WTC11 (cell line): ENCODE results near the gene VPS4A. TPM values are rescaled to one million over a fixed set of nuclear protein-coding genes. Genes with fewer than 3 reads are reported as not detected.

Experiments used
- ATAC-seq: fragments of 200-7000 bp; cut with Tn5 transposase; 2 replicates; pipeline ENCODE4 v1.10.0; 2021; ENCODE audit warnings: mild to moderate bottlenecking, moderate library complexity
- CTCF ChIA-PET: fragments of 300-600 bp; sonication (Branson Sonifier 250); formaldehyde crosslinking; loops from one replicate; lab custom pipeline; 2021; ENCODE audit warnings: antibody characterized with exemption; lab: Charles Lee
- POLR2A ChIA-PET: fragments of 350-600 bp; sonication (Branson Sonifier 250); formaldehyde crosslinking; loops from one replicate; lab custom pipeline; 2021; ENCODE audit warnings: antibody characterized with exemption; lab: Charles Lee
- DNase-seq: peaks from one replicate; pipeline ENCODE4 v3.0.0; 2021; ENCODE audit warnings: low spot score
- H3K27ac Mint-ChIP-seq: 2 replicates; pipeline ENCODE4 v1.8.0; 2021; ENCODE audit warnings: mixed read lengths
- H3K27me3 Mint-ChIP-seq: 2 replicates; pipeline ENCODE4 v1.8.0; 2021; ENCODE audit warnings: low read depth, mild to moderate bottlenecking, moderate library complexity, mixed read lengths
- H3K36me3 Mint-ChIP-seq: 2 replicates; pipeline ENCODE4 v1.8.0; 2021; ENCODE audit warnings: mixed read lengths
- H3K4me1 Mint-ChIP-seq: 2 replicates; pipeline ENCODE4 v1.8.0; 2022; ENCODE audit warnings: mixed read lengths
- H3K4me3 Mint-ChIP-seq: 2 replicates; pipeline ENCODE4 v1.8.0; 2021; ENCODE audit warnings: mild to moderate bottlenecking, moderate library complexity, mixed read lengths
- H3K9me3 Mint-ChIP-seq: 2 replicates; pipeline ENCODE4 v1.8.0; 2021; ENCODE audit warnings: mixed read lengths
- CREM ChIP-seq: sonication (generic); formaldehyde crosslinking; IDR thresholded peaks from 2 replicates; pipeline ENCODE4 v1.8.1; 2022; ENCODE audit warnings: mild to moderate bottlenecking, missing genetic modification reagents, moderate library complexity
- FOXK1 ChIP-seq: sonication (generic); formaldehyde crosslinking; IDR thresholded peaks from 2 replicates; pipeline ENCODE4 v1.8.0; 2022; ENCODE audit warnings: mild to moderate bottlenecking, moderate library complexity, missing genetic modification reagents
- GABPB1 ChIP-seq: sonication (generic); formaldehyde crosslinking; IDR thresholded peaks from 2 replicates; pipeline ENCODE4 v1.8.1; 2023; ENCODE audit warnings: mild to moderate bottlenecking, missing genetic modification reagents
- MYBL2 ChIP-seq: sonication (generic); formaldehyde crosslinking; IDR thresholded peaks from 2 replicates; pipeline ENCODE4 v1.8.1; 2023; ENCODE audit warnings: mild to moderate bottlenecking, moderate library complexity, missing genetic modification reagents
- NFATC4 ChIP-seq: fragments of 250-450 bp; sonication (Bioruptor Pico); IDR thresholded peaks from 2 replicates; pipeline ENCODE4 v1.9.0; 2021; ENCODE audit warnings: mild to moderate bottlenecking
- PREB ChIP-seq: sonication (generic); formaldehyde crosslinking; IDR thresholded peaks from 2 replicates; pipeline ENCODE4 v1.8.1; 2022; ENCODE audit warnings: mild to moderate bottlenecking, missing genetic modification reagents, moderate library complexity, borderline replicate concordance
- SP1 ChIP-seq: sonication (generic); formaldehyde crosslinking; conservative IDR thresholded peaks from 2 replicates; pipeline ENCODE4 v1.8.1; 2022; ENCODE audit warnings: missing genetic modification reagents
- TCF7 ChIP-seq: sonication (generic); formaldehyde crosslinking; IDR thresholded peaks from 2 replicates; pipeline ENCODE4 v1.8.0; 2022; ENCODE audit warnings: mild to moderate bottlenecking, low read depth, missing genetic modification reagents, moderate library complexity
- TEAD1 ChIP-seq: sonication (generic); formaldehyde crosslinking; IDR thresholded peaks from 2 replicates; pipeline ENCODE4 v1.8.0; 2022; ENCODE audit warnings: mild to moderate bottlenecking, missing genetic modification reagents
- TP53 ChIP-seq: sonication (generic); formaldehyde crosslinking; IDR thresholded peaks from 2 replicates; pipeline ENCODE4 v1.8.1; 2023; ENCODE audit warnings: mild to moderate bottlenecking, missing genetic modification reagents
- ZBTB21 ChIP-seq: sonication (generic); formaldehyde crosslinking; IDR thresholded peaks from 2 replicates; pipeline ENCODE4 v1.8.1; 2023; ENCODE audit warnings: mild to moderate bottlenecking, missing genetic modification reagents, borderline replicate concordance
- ZBTB43 ChIP-seq: sonication (generic); formaldehyde crosslinking; IDR thresholded peaks from 2 replicates; pipeline ENCODE4 v1.8.1; 2023; ENCODE audit warnings: mild to moderate bottlenecking, missing genetic modification reagents
- ZNF219 ChIP-seq: sonication (generic); formaldehyde crosslinking; IDR thresholded peaks from 2 replicates; pipeline ENCODE4 v1.8.0; 2023; ENCODE audit warnings: missing genetic modification reagents, mild to moderate bottlenecking, borderline replicate concordance
- ZNF416 ChIP-seq: fragments of 250-450 bp; sonication (Bioruptor Pico); IDR thresholded peaks from 2 replicates; pipeline ENCODE4 v1.9.0; 2021; ENCODE audit warnings: mild to moderate bottlenecking, inconsistent platforms
- total RNA-seq: library from RNA; stranded (reverse); gene quantifications from 3 replicates; pipeline ENCODE4 v1.2.3, GENCODE V29; 2021
- TF ChIP-seq, protein P1 (sequence below): fragments of 250-450 bp; sonication (Bioruptor Pico); conservative IDR thresholded peaks from 2 replicates; pipeline ENCODE4 v1.9.0; 2021; ENCODE audit warnings: mild to moderate bottlenecking
- TF ChIP-seq, protein P2 (sequence below): sonication (generic); formaldehyde crosslinking; IDR thresholded peaks from 2 replicates; pipeline ENCODE4 v1.8.0; 2023; ENCODE audit warnings: missing genetic modification reagents, mild to moderate bottlenecking, borderline replicate concordance
- TF ChIP-seq, protein P3 (sequence below): sonication (generic); formaldehyde crosslinking; IDR thresholded peaks from 2 replicates; pipeline ENCODE4 v1.8.1; 2023; ENCODE audit warnings: mild to moderate bottlenecking, missing genetic modification reagents, borderline replicate concordance
- TF ChIP-seq, protein P4 (sequence below): sonication (generic); formaldehyde crosslinking; IDR thresholded peaks from 2 replicates; pipeline ENCODE4 v1.8.1; 2022; ENCODE audit warnings: mild to moderate bottlenecking, moderate library complexity, missing genetic modification reagents
- TF ChIP-seq, protein P5 (sequence below): sonication (generic); formaldehyde crosslinking; IDR thresholded peaks from 2 replicates; pipeline ENCODE4 v1.8.1; 2023; ENCODE audit warnings: mild to moderate bottlenecking, moderate library complexity, missing genetic modification reagents

The VPS4A gene
- total RNA-seq, 1 experiment from 2014 or later = 28.3 TPM

- no peaks in the 10 kb centered on the region for H3K9me3 Mint-ChIP-seq
- H3K4me3 Mint-ChIP-seq = peak within 1 kb of the TSS; percentile 98
- H3K36me3 Mint-ChIP-seq = peaks cover 47% of the 10 kb centered on the region
- ATAC-seq = peak; percentile 99
- peaks cover 18% of the 10 kb centered on the region for H3K4me1 Mint-ChIP-seq
- DNase-seq = peak; percentile 97
- ChIA-PET POLR2A (interaction anchor here (0.7 to 1.3 kb wide), 4 partner anchors 8 to 11 kb away, joined by 3 to 5 read pairs (median 4); partner anchors contain the start of gene PDF), CTCF (interaction anchor here (0.6 kb wide), 1 partner anchor 10 kb away, joined by 3 read pairs; no protein-coding TSS in a partner anchor)
- no peaks in the 10 kb centered on the region for H3K27me3 Mint-ChIP-seq
- peak within 1 kb of the TSS; percentile 99 for H3K27ac Mint-ChIP-seq
- TF ChIP-seq PREB (CRISPR knock-in tag) (0 out of 2 replicates have a peak, but pooled peaks have one; percentile 5), TP53 (CRISPR knock-in tag) (peak; percentile 83), ZBTB21 (peak; percentile 40; the same call in 1 of the 2 replicates), TCF7 (CRISPR knock-in tag) (no peak), GABPB1 (CRISPR knock-in tag) (peak; percentile 88), MYBL2 (CRISPR knock-in tag) (0 out of 2 replicates have a peak, but pooled peaks have one; percentile 79), ZNF219 (CRISPR knock-in tag) (0 out of 2 replicates have a peak, but pooled peaks have one; percentile 44), CREM (CRISPR knock-in tag) (peak; percentile 93), NFATC4 (no peak), FOXK1 (CRISPR knock-in tag) (peak; percentile 90), SP1 (CRISPR knock-in tag) (peak; percentile 53; the same call in 1 of the 2 replicates), ZNF416 (CRISPR knock-in tag) (no peak), ZBTB43 (CRISPR knock-in tag) (0 out of 2 replicates have a peak, but pooled peaks have one; percentile 5), TEAD1 (CRISPR knock-in tag) (peak; percentile 12; the same call in 1 of the 2 replicates)
- TF ChIP-seq, protein P1, sequence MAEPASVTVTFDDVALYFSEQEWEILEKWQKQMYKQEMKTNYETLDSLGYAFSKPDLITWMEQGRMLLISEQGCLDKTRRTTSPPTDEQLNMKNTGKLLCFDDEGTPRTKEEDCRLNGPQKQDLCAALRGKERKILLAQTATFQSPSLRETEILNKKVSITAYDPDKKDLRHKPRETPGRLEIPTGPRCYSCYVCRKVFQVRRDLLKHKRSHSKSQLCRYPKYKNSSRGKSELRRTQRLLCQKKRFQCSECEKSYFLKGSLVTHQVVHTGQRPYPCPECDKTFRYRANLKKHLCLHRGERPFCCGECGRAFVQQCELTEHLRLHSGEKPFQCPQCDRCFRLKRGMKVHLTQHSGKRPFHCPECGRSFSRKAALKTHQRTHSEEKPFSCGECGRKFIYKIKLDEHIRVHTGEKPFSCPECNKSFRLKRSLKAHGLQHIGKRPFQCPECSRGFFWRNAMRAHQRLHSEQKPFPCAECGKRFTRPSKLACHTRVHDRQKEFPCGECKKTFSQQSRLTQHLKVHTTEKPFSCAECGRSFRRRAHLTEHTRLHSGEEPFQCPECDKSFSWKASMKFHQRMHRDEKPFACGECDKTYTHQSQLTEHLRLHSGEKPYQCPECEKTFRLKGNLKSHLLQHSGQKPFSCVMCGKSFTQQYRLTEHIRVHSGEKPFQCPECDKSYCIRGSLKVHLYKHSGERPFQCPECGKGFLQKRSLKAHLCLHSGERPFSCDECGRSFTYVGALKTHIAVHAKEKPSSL (CRISPR knock-in tag) = no peak
- TF ChIP-seq, protein P2, sequence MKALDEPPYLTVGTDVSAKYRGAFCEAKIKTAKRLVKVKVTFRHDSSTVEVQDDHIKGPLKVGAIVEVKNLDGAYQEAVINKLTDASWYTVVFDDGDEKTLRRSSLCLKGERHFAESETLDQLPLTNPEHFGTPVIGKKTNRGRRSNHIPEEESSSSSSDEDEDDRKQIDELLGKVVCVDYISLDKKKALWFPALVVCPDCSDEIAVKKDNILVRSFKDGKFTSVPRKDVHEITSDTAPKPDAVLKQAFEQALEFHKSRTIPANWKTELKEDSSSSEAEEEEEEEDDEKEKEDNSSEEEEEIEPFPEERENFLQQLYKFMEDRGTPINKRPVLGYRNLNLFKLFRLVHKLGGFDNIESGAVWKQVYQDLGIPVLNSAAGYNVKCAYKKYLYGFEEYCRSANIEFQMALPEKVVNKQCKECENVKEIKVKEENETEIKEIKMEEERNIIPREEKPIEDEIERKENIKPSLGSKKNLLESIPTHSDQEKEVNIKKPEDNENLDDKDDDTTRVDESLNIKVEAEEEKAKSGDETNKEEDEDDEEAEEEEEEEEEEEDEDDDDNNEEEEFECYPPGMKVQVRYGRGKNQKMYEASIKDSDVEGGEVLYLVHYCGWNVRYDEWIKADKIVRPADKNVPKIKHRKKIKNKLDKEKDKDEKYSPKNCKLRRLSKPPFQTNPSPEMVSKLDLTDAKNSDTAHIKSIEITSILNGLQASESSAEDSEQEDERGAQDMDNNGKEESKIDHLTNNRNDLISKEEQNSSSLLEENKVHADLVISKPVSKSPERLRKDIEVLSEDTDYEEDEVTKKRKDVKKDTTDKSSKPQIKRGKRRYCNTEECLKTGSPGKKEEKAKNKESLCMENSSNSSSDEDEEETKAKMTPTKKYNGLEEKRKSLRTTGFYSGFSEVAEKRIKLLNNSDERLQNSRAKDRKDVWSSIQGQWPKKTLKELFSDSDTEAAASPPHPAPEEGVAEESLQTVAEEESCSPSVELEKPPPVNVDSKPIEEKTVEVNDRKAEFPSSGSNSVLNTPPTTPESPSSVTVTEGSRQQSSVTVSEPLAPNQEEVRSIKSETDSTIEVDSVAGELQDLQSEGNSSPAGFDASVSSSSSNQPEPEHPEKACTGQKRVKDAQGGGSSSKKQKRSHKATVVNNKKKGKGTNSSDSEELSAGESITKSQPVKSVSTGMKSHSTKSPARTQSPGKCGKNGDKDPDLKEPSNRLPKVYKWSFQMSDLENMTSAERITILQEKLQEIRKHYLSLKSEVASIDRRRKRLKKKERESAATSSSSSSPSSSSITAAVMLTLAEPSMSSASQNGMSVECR (CRISPR knock-in tag) = peak; percentile 62; the same call in 1 of the 2 replicates
- TF ChIP-seq, protein P3, sequence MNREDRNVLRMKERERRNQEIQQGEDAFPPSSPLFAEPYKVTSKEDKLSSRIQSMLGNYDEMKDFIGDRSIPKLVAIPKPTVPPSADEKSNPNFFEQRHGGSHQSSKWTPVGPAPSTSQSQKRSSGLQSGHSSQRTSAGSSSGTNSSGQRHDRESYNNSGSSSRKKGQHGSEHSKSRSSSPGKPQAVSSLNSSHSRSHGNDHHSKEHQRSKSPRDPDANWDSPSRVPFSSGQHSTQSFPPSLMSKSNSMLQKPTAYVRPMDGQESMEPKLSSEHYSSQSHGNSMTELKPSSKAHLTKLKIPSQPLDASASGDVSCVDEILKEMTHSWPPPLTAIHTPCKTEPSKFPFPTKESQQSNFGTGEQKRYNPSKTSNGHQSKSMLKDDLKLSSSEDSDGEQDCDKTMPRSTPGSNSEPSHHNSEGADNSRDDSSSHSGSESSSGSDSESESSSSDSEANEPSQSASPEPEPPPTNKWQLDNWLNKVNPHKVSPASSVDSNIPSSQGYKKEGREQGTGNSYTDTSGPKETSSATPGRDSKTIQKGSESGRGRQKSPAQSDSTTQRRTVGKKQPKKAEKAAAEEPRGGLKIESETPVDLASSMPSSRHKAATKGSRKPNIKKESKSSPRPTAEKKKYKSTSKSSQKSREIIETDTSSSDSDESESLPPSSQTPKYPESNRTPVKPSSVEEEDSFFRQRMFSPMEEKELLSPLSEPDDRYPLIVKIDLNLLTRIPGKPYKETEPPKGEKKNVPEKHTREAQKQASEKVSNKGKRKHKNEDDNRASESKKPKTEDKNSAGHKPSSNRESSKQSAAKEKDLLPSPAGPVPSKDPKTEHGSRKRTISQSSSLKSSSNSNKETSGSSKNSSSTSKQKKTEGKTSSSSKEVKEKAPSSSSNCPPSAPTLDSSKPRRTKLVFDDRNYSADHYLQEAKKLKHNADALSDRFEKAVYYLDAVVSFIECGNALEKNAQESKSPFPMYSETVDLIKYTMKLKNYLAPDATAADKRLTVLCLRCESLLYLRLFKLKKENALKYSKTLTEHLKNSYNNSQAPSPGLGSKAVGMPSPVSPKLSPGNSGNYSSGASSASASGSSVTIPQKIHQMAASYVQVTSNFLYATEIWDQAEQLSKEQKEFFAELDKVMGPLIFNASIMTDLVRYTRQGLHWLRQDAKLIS (CRISPR knock-in tag) = 0 out of 2 replicates have a peak, but pooled peaks have one; percentile 67
- TF ChIP-seq, protein P4, sequence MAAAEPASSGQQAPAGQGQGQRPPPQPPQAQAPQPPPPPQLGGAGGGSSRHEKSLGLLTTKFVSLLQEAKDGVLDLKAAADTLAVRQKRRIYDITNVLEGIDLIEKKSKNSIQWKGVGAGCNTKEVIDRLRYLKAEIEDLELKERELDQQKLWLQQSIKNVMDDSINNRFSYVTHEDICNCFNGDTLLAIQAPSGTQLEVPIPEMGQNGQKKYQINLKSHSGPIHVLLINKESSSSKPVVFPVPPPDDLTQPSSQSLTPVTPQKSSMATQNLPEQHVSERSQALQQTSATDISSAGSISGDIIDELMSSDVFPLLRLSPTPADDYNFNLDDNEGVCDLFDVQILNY = 0 out of 2 replicates have a peak, but pooled peaks have one; percentile 70
- TF ChIP-seq, protein P5, sequence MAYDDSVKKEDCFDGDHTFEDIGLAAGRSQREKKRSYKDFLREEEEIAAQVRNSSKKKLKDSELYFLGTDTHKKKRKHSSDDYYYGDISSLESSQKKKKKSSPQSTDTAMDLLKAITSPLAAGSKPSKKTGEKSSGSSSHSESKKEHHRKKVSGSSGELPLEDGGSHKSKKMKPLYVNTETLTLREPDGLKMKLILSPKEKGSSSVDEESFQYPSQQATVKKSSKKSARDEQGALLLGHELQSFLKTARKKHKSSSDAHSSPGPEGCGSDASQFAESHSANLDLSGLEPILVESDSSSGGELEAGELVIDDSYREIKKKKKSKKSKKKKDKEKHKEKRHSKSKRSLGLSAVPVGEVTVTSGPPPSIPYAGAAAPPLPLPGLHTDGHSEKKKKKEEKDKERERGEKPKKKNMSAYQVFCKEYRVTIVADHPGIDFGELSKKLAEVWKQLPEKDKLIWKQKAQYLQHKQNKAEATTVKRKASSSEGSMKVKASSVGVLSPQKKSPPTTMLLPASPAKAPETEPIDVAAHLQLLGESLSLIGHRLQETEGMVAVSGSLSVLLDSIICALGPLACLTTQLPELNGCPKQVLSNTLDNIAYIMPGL (CRISPR knock-in tag) = peak; percentile 71
Observed at GRCh38 chr16:69339289-69340094, 28.3 kb downstream of the VPS4A start, which contains the start of the genes COG8 and NIP7. Gene COG8 (minus strand): TSS chr16:69339564. CDS start chr16:69339552, 12 bp downstream. Gene NIP7 (plus strand): TSS chr16:69339772. CDS start chr16:69339830, 58 bp downstream.
